ENCODE results near the gene TTLL8.

TTLL8 gene

DNA sequence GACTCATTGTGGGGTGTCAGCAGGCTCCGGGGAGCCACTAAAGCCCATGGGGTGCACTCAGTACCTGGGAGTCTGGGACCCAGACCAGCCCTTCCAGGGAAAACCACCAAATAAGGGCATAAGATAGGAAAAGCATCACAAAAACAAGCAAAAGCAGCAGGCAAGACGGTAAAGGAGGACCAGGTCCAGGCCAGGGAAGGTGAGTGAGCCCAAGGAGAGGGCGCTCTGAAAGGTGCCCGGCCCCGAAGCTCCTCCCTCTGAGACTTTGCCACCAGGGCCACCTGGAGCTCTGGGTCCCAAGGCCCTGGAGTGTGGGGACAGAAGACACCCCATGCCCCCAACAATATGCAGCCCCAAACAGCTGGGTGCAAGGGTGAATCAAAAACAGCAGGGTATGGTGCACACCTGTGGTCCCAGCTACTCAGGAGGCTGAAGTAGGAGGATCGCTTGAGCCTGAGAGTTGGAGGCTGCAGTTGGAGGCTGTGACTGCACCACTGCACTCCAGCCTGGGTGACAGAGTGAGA, 40.3 kb downstream of the TTLL8 start:
- Mint-ChIP-seq H3K27me3 (peaks cover 65% of the 10 kb centered on the region), H3K36me3 (ENCODE audit: low read depth) (no peaks in the 10 kb centered on the region), H3K4me3 (no peak overlapping the region), H3K27ac (no peak overlapping the region), H3K4me1 (ENCODE audit: low read depth) (peaks cover 6% of the 10 kb centered on the region), H3K9me3 (no peaks in the 10 kb centered on the region)
- intact Hi-C loops (cut with micrococcal nuclease), result no loop called here

DNA sequence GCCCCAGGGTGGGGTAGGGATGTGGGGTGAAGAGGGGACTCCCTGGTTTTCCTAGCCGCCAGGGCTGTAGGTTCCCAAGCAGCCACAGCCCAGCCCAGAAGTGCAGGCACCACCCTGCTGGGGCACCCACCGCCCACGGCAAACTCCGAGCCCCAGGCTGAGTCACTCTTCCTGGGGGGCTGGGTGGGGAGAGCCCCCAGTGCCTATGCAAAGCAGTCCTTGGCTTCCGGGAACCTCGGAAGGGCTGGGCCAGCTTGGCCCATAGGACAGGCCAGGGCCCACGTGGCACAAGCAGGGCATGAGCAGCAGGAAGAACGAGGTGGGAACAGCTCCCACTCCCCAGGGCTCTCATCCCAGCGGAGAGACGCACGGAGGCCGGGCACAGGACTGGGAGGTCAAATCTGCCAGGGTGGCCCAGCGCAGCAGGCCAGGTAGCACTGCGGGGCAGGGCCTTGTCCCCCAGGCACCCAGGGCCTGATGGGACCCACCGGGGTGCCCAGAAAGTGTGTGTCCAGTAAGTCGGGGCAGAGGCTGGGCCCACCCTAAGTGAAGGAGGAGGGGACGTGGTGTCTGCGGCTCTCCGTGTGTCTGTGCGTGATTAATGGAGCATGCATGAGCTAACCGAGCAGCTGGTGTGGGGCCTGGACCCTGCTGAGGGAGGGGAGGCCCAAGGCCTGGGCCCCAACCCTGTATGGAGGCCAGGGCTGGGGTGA, 41.0 kb downstream of the TTLL8 start:
- H3K4me1 Mint-ChIP-seq (ENCODE audit: low read depth), result peaks cover 6% of the 10 kb centered on the region
- intact Hi-C loops (cut with micrococcal nuclease), result no loop called here
- no peak overlapping the region for H3K27ac Mint-ChIP-seq
- H3K36me3 Mint-ChIP-seq (ENCODE audit: low read depth), result no peaks in the 10 kb centered on the region
- no peak overlapping the region for H3K4me3 Mint-ChIP-seq
- H3K27me3 Mint-ChIP-seq, result peaks cover 71% of the 10 kb centered on the region
- H3K9me3 Mint-ChIP-seq, result no peaks in the 10 kb centered on the region

DNA sequence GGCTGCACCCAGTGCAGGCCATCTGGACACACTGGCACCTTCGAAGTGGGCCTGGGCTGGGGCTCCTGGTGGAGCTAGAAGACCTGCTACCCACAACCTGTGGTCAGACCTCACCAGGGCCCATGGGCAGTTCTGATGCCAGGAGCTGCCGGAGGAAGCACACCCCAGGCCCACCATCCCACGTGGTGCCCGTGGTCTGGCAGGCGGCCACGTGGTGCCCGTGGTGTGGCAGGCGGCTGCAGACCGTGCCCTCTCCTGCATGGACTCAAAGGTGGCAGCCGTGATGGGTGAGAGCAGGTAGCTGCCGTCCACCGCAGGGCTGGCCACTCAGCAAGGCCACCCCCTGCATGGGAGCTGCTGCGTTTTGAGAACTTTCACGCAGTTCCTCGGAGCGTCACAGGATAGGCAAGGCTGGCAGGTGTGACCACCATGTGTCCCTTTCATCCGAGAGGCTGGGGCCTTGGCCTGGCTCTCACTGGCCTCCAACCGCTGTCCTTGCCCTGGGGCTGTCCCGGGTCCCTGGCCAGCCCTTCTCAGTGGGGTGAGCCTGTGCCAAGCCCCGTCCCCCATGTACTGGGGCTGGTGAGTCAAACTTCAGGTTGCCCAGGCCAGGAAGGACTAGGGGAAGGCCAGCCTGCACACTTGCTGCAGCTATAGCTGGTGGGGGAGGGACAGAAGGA, 41.6 kb downstream of the TTLL8 start:
- intact Hi-C loops (cut with micrococcal nuclease), result no loop called here
- H3K4me3 Mint-ChIP-seq, result no peak overlapping the region

DNA sequence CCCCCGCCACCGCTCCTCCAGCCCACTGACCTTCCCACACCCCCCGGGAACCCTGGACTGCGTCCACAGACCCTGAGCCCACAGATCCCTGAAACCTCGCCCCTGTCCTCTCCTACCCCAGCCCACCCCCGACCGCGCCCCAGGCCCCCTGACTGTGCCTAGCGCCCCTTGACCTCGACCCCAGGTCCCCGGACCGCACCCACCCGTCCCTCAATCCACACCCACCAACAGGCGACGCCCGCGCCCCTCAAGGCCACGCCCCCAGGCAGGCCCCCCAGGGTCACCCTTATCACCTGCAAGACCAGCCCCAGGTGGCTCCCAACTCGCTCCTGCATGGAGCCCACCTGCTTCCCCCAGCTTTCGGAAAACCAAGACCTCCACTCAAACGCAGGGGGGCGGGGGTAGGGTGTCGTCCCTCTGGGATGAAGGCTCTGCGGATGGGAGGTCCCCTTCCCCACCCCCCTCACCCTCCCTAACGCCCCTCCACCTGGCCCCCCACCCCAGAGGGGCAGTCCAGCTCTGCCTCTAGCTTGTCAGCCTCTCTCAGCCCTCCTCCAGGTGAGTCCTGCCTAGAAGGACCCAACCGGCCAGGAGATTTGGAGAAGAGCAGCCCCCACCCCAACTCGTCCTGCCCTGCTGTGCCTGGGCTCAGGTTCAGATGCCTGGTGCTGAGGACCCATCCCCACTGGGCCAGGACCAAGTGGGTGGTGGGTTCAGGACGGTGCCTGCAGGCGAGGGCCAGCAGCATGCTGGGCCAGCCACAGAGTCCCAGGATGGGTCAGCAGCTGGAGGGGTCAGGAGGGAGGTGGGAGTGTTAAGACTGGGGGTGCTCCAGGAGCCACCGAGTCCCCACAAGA, 42.4 kb downstream of the TTLL8 start:
- Mint-ChIP-seq H3K4me1 (ENCODE audit: low read depth) (peaks cover 15% of the 10 kb centered on the region), H3K4me3 (no peak overlapping the region), H3K9me3 (no peaks in the 10 kb centered on the region), H3K36me3 (ENCODE audit: low read depth) (no peaks in the 10 kb centered on the region), H3K27me3 (peaks cover 84% of the 10 kb centered on the region), H3K27ac (no peak overlapping the region)
- intact Hi-C loops (cut with micrococcal nuclease), result no loop called here

More for the DNA sequence above, 41.6 kb downstream of the TTLL8 start:
- H3K27me3 Mint-ChIP-seq, result peaks cover 78% of the 10 kb centered on the region
- no peaks in the 10 kb centered on the region for H3K36me3 Mint-ChIP-seq (ENCODE audit: low read depth)
- peaks cover 9% of the 10 kb centered on the region for H3K4me1 Mint-ChIP-seq (ENCODE audit: low read depth)
- no peak overlapping the region for H3K27ac Mint-ChIP-seq
- H3K9me3 Mint-ChIP-seq, result no peaks in the 10 kb centered on the region

DNA sequence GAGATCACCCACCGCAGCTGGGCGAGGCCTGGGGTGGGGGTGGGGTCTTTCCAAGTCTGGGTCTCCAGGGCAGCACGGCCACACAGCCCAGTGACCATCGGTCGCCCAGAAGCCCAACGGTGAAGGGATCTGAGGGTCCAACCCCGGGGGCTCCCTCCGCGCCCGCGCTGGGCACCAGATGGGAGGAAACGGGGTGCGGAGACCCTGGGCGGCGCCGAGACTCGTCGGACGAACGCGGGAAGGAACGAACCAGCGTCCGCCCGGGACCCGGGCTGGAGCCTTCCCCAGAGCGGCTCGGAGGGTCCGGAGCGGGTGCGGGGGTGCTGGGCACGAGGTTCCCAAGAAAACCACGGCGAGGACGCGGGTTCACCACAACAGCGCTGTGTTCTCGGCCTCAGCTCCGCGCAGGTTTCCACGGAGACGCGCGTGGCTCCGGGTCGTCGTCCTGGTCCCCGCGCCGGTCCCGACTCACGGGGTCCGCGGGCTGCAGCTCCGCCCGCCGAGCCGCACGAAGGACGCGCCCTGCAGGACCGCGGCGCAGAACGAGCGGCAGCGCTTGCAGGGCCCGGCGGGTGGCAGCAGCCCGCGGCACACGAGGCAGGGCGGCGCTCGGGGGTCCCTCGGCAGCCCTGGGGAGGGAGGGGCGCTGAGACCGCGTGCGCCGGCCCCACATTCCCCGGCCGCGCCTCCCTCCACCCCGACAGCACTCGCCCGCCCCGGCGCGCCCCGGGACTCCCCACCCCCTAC, 43.3 kb downstream of the TTLL8 start:
- H3K4me1 Mint-ChIP-seq (ENCODE audit: low read depth), result peaks cover 15% of the 10 kb centered on the region
- intact Hi-C loops (cut with micrococcal nuclease), result no loop called here
- H3K4me3 Mint-ChIP-seq, result no peak overlapping the region

DNA sequence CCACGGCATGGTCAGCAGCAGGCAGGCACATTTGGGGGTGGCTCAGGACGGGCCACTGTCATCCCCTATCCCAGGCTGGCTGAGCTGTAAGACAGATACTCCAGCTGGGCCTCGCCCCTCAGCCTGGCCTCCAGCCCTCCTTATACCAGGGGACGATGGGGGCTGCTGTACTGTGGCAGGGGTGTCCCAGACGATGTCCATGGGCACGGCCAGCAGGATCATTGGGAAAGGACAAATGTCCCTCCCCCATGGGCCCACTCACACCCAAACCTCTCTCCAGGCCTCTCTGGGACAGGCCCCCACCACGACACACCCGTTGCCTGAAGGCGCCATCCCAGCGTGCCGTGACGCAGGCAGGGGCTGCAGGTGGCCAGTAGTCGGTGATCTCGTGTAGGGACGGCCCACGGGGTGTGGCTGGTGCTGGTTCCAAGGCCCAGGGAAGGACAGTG, 44.0 kb downstream of the TTLL8 start:
- peaks cover 89% of the 10 kb centered on the region for H3K27me3 Mint-ChIP-seq
- no peak overlapping the region for H3K27ac Mint-ChIP-seq

More for the DNA sequence above, 43.3 kb downstream of the TTLL8 start:
- H3K27ac Mint-ChIP-seq, result no peak overlapping the region
- H3K27me3 Mint-ChIP-seq, result peaks cover 92% of the 10 kb centered on the region
- H3K9me3 Mint-ChIP-seq, result no peaks in the 10 kb centered on the region
- no peaks in the 10 kb centered on the region for H3K36me3 Mint-ChIP-seq (ENCODE audit: low read depth)

DNA sequence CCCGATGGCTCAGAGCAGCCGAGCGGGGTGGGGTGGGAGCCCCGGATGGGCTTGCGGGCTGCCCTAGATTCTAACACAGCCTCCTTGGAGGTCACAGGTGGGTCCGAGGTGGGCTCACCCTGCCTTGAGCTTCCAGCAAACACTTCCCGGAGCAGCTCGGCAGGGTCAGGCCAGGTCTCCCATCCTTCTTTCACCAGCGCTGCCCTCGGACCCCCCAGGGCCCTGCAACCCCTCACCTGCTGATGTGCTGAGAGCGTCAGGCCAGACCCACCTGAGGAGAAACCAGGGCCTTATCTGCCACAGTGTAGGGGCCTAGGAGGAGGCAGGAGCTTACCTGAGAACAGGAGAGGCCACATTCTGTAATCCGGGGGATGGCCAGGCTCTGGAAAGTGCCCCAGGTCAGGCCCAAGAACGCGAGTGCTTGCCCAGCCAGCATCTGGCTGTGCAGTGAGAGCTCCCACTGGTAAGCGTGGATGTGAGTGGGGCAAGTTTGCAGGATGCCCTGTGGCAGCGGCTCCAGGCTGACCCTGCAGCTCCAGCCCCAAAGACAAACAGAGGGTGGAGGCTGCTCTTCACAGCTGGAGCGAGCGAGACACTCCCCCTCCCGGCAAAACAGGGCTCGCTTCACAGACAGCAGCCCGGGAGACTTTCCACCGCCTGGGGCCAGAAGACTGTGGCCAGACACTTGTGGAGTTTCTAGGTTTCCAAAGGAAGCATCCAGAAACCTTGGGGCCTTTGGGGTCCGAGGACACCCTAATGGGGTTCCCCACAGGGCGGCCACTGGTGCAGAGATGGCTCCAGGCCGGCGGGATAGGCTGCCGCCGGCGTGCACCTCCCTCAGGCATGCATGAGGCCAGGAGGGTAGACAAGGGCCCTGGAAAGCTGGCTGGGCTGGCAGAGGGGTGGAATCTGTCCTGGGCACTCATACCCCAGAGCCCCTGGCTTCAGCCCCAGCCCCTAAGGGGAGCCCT, 45.6 kb downstream of the TTLL8 start, which contains the start of gene IL17REL:
IL17REL (minus strand) TSS at position 555 of the 971 bp plus-strand sequence; CDS start at position 436, 119 bp downstream.
- intact Hi-C loops (cut with micrococcal nuclease), result no loop called here
- Mint-ChIP-seq H3K27me3 (peaks cover 80% of the 10 kb centered on the region), H3K4me1 (ENCODE audit: low read depth) (peaks cover 9% of the 10 kb centered on the region), H3K27ac (no peak within 1 kb of the TSS), H3K36me3 (ENCODE audit: low read depth) (no peaks in the 10 kb centered on the region), H3K9me3 (no peaks in the 10 kb centered on the region), H3K4me3 (no peak within 1 kb of the TSS)

More for the DNA sequence above, 44.0 kb downstream of the TTLL8 start:
- Mint-ChIP-seq H3K36me3 (ENCODE audit: low read depth) (no peaks in the 10 kb centered on the region), H3K9me3 (no peaks in the 10 kb centered on the region), H3K4me1 (ENCODE audit: low read depth) (peaks cover 13% of the 10 kb centered on the region), H3K4me3 (no peak overlapping the region)
- intact Hi-C loops (cut with micrococcal nuclease), result no loop called here

DNA sequence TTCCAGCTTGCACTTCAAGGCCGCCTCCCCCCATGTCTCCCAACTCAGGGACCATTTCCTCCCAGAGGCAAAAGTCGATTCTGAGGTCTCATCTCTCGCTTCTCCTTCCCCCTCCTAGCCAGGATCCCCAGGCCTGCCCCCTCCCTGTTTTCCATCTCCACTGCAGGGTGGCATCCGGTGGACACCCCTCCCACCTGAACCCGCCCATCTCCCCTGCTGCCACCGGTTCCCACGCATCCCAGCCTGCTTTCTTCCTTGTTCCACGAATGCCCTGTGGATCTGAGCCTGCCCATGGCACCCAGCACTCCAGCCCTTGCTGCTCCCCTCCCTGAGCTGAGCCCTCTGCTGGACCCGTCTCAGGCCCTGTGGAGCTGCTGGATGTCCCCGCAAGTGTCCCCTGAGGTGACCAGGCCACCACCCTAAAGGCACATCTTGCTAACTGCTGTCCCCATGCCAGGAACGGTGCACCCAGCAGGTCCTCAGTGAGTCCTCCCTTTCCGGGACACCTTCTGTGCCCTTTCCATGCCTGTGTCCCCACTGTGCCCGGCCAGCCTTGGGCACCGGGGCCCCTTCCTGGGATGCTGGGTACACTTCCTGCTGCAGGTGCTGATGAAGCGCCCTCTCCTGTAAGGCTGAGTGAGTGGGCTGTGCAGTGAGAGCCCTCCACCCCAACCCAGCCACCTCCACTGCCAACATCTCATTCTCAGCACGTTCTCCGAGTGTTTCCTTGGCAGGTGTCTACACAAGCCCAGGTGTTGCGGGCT, 46.5 kb downstream of the TTLL8 start:
- no peaks in the 10 kb centered on the region for H3K9me3 Mint-ChIP-seq
- H3K27ac Mint-ChIP-seq, result peak overlapping the region; percentile 60
- peaks cover 71% of the 10 kb centered on the region for H3K27me3 Mint-ChIP-seq
- peak overlapping the region; percentile 24 for H3K4me3 Mint-ChIP-seq
- intact Hi-C loops (cut with micrococcal nuclease), result no loop called here
- H3K4me1 Mint-ChIP-seq (ENCODE audit: low read depth), result peaks cover 9% of the 10 kb centered on the region
- no peaks in the 10 kb centered on the region for H3K36me3 Mint-ChIP-seq (ENCODE audit: low read depth)

DNA sequence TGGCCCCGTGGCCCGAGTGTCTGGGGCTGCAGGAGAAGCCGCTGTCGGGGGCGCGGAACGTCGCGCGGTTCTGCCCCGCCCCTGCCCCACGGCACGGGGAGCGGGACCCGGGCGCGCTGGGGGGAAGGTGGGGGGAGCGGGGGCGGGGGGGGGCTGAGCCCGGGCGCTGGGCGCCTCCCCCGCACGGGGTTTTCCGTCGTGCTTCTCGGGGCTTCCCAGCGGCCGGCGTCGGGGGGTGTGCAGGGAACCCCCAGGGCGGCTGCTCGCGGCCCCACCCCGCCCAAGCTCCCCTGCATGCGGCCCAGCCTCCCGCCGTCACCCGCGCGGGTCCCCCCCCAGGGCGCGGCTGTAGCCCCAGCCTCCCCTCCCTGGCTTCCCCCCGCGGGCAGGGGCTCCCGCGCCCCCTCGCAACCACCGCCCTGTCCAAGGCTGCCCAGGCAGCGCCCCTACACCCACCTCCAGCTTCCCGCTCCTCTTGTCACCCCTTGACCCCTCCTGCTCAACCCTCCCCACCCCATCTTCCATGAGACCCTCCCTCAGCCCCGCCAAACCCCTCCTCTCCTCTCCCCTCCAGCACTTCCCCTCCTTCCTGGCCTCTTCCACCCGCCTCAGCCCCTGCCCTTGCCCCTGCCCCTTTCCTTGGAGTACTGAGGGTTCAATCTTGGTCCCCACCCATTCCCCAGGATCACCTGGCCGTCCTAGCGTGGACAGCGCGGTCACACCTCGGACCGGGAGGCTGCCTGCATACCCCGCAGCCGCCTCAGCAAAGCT, 47.2 kb downstream of the TTLL8 start:
- no peaks in the 10 kb centered on the region for H3K9me3 Mint-ChIP-seq
- no peaks in the 10 kb centered on the region for H3K36me3 Mint-ChIP-seq (ENCODE audit: low read depth)
- H3K4me3 Mint-ChIP-seq, result peak overlapping the region; percentile 24
- H3K27ac Mint-ChIP-seq, result peak overlapping the region; percentile 60
- H3K27me3 Mint-ChIP-seq, result peaks cover 64% of the 10 kb centered on the region
- intact Hi-C loops (cut with micrococcal nuclease), result no loop called here
- peaks cover 9% of the 10 kb centered on the region for H3K4me1 Mint-ChIP-seq (ENCODE audit: low read depth)

DNA sequence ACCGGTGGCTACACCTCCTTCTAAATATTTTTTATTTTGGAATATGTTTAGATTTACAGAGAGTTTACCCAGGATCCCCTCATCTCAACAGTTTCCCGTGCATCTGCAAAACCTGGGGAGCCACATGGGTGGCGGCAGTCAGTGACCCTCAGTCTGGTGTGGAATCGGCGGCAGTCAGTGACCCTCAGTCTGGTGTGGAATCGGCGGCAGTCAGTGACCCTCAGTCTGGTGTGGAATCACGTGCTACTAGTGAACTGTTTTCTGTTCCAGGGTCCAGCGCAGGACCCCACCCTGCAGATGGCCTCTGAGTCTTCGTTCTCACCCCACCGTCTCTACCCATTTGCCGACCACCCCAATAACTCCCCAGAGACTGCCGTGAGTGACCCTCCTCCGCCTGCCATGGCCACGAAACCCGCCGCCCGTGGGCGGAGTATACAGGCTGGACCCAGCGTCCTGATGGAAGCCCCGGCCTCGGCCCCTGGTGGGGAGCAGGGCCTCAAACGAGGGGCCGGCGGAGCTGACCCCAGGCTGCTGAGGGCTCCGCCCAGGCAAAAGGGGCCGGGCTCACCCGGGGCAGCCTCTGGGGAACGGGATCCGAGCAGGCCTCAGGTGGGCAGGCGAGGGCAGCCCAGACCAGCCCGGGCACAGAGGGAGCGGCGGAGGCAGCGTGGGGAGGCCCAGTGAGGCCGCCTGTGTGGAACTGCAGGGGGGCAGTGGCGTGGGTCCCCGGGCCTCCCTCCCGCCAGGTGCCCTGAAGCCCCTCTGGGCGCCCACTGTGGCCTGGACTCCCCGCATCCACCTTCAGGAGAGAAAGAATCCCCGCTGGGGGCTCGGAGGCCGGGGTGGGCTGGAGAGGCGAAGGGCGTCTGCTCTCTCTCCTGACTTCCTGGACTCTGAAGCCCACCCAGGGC, 48.1 kb downstream of the TTLL8 start:
- intact Hi-C loops (cut with micrococcal nuclease), result no loop called here
- no peaks in the 10 kb centered on the region for H3K9me3 Mint-ChIP-seq
- H3K4me3 Mint-ChIP-seq, result no peak overlapping the region
- H3K27me3 Mint-ChIP-seq, result peaks cover 58% of the 10 kb centered on the region
- no peak overlapping the region for H3K27ac Mint-ChIP-seq
- H3K36me3 Mint-ChIP-seq (ENCODE audit: low read depth), result no peaks in the 10 kb centered on the region
- H3K4me1 Mint-ChIP-seq (ENCODE audit: low read depth), result peaks cover 13% of the 10 kb centered on the region

DNA sequence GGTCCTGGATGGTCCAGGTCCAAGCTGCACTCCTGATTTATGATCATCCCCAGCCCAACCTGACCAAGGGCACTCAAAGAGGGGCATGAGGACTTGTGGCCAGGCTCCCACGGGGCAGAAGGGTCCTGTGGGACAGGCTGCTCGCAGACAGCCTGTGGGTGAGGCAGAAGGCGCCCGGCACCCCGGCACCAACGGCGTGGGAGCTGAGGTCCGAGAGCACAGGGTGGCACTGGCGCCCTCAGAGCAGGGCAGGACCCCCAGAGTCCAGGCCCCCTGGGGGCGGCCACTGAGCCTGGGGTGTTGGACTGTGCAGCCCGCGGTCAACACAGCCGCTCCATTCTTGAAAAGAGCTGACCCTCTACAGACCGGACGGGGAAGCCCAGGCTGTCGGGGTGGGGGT, 48.8 kb downstream of the TTLL8 start:
- H3K27ac Mint-ChIP-seq, result no peak overlapping the region
- H3K36me3 Mint-ChIP-seq (ENCODE audit: low read depth), result no peaks in the 10 kb centered on the region

More for the DNA sequence above, 48.8 kb downstream of the TTLL8 start:
- intact Hi-C loops (cut with micrococcal nuclease), result no loop called here
- Mint-ChIP-seq H3K4me3 (no peak overlapping the region), H3K27me3 (peaks cover 55% of the 10 kb centered on the region), H3K4me1 (ENCODE audit: low read depth) (peaks cover 20% of the 10 kb centered on the region), H3K9me3 (no peaks in the 10 kb centered on the region)

Data from dendritic cell treated with granulocyte-macrophage colony-stimulating factor and Interleukin-4, amounts not matched to agents 40 ng/mL and 50 ng/mL, for 4 days (primary cell).